HepG2 (cell line): ENCODE data around the gene TH. TPM values are rescaled to one million over a fixed set of nuclear protein-coding genes. Genes with fewer than 3 reads are reported as not detected.

Experiments
- CREM ChIP-seq, 2 experiments: sonication (generic) in 1 of 2; formaldehyde crosslinking in 1 of 2; IDR thresholded peaks; 2 replicates each; pipeline versions ENCODE4 v1.4.0 to v1.6.1; 2016 to 2020; ENCODE audit warnings: antibody characterized with exemption in 1 of 2, mild to moderate bottlenecking in 1 of 2, missing genetic modification reagents in 1 of 2
- MYC ChIP-seq: sonication (generic); formaldehyde crosslinking; IDR thresholded peaks from 2 replicates; pipeline ENCODE4 v1.9.0; 2021; ENCODE audit warnings: missing genetic modification reagents, borderline replicate concordance
- NCOA2 ChIP-seq: sonication (generic); formaldehyde crosslinking; IDR thresholded peaks from 2 replicates; pipeline ENCODE4 v1.8.0; 2022; ENCODE audit warnings: inconsistent platforms
- NRL ChIP-seq: sonication (generic); formaldehyde crosslinking; IDR thresholded peaks from 2 replicates; pipeline ENCODE4 v1.5.0; 2020; ENCODE audit warnings: missing genetic modification reagents, mild to moderate bottlenecking, moderate library complexity, borderline replicate concordance
- POLR2A ChIP-seq, 2 experiments: IDR thresholded peaks; 2 replicates each; pipeline ENCODE4 v1.6.1; 2011; ENCODE audit warnings: low read depth in 2 of 2, low read length in 2 of 2, mild to moderate bottlenecking in 1 of 2, moderate library complexity in 1 of 2; ENCODE audit not compliant: insufficient read depth in 1 of 2
- POLR2G ChIP-seq: fragments of 200-400 bp; formaldehyde crosslinking; IDR thresholded peaks from 2 replicates; pipeline ENCODE4 v1.6.1; 2018; ENCODE audit warnings: mild to moderate bottlenecking, low read depth, low read length, moderate library complexity
- SSRP1 ChIP-seq: IDR thresholded peaks from 2 replicates; pipeline ENCODE4 v1.6.1; 2016; ENCODE audit warnings: control low read depth
- TARDBP ChIP-seq: sonication (generic); formaldehyde crosslinking; IDR thresholded peaks from 2 replicates; pipeline ENCODE4 v1.8.0; 2022; ENCODE audit warnings: mild to moderate bottlenecking, missing genetic modification reagents
- TBX2 ChIP-seq: sonication (generic); formaldehyde crosslinking; IDR thresholded peaks from 2 replicates; pipeline ENCODE4 v1.5.0; 2020; ENCODE audit warnings: missing genetic modification reagents, mild to moderate bottlenecking, borderline replicate concordance
- THYN1 ChIP-seq: sonication (generic); formaldehyde crosslinking; IDR thresholded peaks from 2 replicates; pipeline ENCODE4 v1.8.1; 2023; ENCODE audit warnings: low read depth, mild to moderate bottlenecking, moderate library complexity, missing genetic modification reagents, borderline replicate concordance
- ZBTB7A ChIP-seq: sonication (generic); formaldehyde crosslinking; IDR thresholded peaks from 2 replicates; pipeline ENCODE4 v1.8.0; 2022; ENCODE audit warnings: mild to moderate bottlenecking, missing genetic modification reagents
- ZNF205 ChIP-seq: IDR thresholded peaks from 2 replicates; pipeline ENCODE4 v1.6.1; 2018; ENCODE audit warnings: missing biosample characterization, missing genetic modification reagents
- ZNF264 ChIP-seq: sonication (generic); formaldehyde crosslinking; IDR thresholded peaks from 2 replicates; pipeline ENCODE4 v1.4.0; 2020; ENCODE audit warnings: missing genetic modification reagents
- ZNF292 ChIP-seq: sonication (generic); formaldehyde crosslinking; IDR thresholded peaks from 2 replicates; pipeline ENCODE4 v1.8.1; 2022; ENCODE audit warnings: mild to moderate bottlenecking, low read depth, missing genetic modification reagents, borderline replicate concordance
- ZNF703 ChIP-seq: sonication (generic); formaldehyde crosslinking; IDR thresholded peaks from 2 replicates; pipeline ENCODE4 v1.5.1; 2020; ENCODE audit warnings: missing genetic modification reagents, mild to moderate bottlenecking, moderate library complexity, borderline replicate concordance
- ZNF790 ChIP-seq: sonication (generic); formaldehyde crosslinking; IDR thresholded peaks from 2 replicates; pipeline ENCODE4 v1.8.0; 2022; ENCODE audit warnings: missing genetic modification reagents, mild to moderate bottlenecking, borderline replicate concordance
- polyA plus RNA-seq, 8 experiments: library from polyadenylated mRNA; depleted of rRNA in 3 of 8; stranded (reverse) in 7 of 8; unstranded in 1 of 8; fragments of >200 nt; fragmentation: Illumina TruSeq in 4 of 8; extraction: Trizol in 4 of 8; gene quantifications; 2 replicates each; pipeline versions ENCODE4 v1.2.1 to v1.2.3, GENCODE V29; 2011 to 2016; ENCODE audit warnings: low read depth in 4 of 8, missing spikeins in 1 of 8, mixed read lengths in 1 of 8; ENCODE audit not compliant: insufficient read depth in 1 of 8
- total RNA-seq, 5 experiments: library from RNA; depleted of rRNA; stranded (reverse); fragments of >200 nt; fragmentation: Illumina TruSeq; extraction: Trizol; gene quantifications; 2 replicates each; pipeline ENCODE4 v1.2.3, GENCODE V29; 2016; ENCODE audit warnings: low read depth in 1 of 5
- TF ChIP-seq, protein P1 (sequence below): sonication (generic); formaldehyde crosslinking; IDR thresholded peaks from 2 replicates; pipeline ENCODE4 v1.4.0; 2020; ENCODE audit warnings: missing genetic modification reagents
- TF ChIP-seq, protein P2 (sequence below): sonication (generic); formaldehyde crosslinking; IDR thresholded peaks from 2 replicates; pipeline ENCODE4 v1.4.0; 2020; ENCODE audit warnings: missing genetic modification reagents
- TF ChIP-seq, protein P3 (sequence below): IDR thresholded peaks from 2 replicates; pipeline ENCODE4 v1.6.1; 2016; ENCODE audit warnings: missing compliant biosample characterization, missing genetic modification reagents, borderline replicate concordance

Gene TH
- total and polyA plus RNA-seq, 2 of the 13 experiments (the other 11 are each of a cell fraction or from before 2014, with no cell fraction given) = 0.36 TPM; not detected in 1

DNA sequence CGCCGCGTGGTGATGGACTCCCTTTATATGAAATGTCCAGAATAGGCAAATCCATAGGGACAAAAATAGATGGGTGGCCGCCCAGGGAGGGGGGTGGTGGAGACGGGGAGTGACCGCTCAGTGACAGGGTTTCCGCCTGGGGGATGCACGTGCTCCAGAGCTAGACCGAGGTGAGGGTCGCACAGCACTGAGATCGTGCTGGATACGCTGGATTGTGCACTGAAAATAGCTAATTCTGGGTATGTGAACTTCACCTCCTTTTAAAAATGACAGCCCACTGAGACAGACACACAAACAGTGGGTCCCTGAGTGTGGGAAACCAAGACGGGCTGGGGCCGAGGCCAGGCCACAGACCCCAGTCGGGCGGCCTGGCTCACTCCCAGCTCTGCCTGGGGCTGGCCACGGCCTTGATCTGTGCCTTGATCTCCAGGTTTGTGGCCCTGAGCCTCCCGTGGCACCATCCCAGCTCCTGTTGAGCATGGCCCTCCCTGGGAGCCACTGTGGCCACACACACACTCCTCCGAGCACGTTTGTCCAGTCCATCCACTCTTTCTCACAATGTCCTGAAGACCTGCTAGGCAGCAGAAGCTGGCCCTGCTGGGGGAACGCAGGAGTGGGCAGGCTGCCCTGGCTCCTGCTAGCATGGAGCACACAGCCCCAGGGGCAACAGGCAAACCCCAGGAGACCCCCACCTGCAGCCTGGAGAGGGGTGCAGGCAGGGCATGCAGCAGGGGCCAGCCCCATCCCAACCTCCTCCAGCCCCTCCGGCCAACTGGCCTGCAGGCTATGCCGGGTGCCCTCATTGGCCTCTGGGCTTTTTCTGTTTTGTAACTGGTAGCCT, 41.0 kb upstream of the TH start (continued):
- TF ChIP-seq, protein P1, sequence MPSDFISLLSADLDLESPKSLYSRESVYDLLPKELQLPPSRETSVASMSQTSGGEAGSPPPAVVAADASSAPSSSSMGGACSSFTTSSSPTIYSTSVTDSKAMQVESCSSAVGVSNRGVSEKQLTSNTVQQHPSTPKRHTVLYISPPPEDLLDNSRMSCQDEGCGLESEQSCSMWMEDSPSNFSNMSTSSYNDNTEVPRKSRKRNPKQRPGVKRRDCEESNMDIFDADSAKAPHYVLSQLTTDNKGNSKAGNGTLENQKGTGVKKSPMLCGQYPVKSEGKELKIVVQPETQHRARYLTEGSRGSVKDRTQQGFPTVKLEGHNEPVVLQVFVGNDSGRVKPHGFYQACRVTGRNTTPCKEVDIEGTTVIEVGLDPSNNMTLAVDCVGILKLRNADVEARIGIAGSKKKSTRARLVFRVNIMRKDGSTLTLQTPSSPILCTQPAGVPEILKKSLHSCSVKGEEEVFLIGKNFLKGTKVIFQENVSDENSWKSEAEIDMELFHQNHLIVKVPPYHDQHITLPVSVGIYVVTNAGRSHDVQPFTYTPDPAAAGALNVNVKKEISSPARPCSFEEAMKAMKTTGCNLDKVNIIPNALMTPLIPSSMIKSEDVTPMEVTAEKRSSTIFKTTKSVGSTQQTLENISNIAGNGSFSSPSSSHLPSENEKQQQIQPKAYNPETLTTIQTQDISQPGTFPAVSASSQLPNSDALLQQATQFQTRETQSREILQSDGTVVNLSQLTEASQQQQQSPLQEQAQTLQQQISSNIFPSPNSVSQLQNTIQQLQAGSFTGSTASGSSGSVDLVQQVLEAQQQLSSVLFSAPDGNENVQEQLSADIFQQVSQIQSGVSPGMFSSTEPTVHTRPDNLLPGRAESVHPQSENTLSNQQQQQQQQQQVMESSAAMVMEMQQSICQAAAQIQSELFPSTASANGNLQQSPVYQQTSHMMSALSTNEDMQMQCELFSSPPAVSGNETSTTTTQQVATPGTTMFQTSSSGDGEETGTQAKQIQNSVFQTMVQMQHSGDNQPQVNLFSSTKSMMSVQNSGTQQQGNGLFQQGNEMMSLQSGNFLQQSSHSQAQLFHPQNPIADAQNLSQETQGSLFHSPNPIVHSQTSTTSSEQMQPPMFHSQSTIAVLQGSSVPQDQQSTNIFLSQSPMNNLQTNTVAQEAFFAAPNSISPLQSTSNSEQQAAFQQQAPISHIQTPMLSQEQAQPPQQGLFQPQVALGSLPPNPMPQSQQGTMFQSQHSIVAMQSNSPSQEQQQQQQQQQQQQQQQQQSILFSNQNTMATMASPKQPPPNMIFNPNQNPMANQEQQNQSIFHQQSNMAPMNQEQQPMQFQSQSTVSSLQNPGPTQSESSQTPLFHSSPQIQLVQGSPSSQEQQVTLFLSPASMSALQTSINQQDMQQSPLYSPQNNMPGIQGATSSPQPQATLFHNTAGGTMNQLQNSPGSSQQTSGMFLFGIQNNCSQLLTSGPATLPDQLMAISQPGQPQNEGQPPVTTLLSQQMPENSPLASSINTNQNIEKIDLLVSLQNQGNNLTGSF (CRISPR knock-in tag) = peak; percentile 18; the same call in 1 of the 2 replicates
- TF ChIP-seq, protein P2, sequence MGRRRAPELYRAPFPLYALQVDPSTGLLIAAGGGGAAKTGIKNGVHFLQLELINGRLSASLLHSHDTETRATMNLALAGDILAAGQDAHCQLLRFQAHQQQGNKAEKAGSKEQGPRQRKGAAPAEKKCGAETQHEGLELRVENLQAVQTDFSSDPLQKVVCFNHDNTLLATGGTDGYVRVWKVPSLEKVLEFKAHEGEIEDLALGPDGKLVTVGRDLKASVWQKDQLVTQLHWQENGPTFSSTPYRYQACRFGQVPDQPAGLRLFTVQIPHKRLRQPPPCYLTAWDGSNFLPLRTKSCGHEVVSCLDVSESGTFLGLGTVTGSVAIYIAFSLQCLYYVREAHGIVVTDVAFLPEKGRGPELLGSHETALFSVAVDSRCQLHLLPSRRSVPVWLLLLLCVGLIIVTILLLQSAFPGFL (CRISPR knock-in tag) = no peak; the same call in 1 of the 2 replicates
- TF ChIP-seq ZNF790 (CRISPR knock-in tag) (0 out of 2 replicates have a peak, but pooled peaks have one; percentile 19), ZNF703 (CRISPR knock-in tag) (no peak), NCOA2 (CRISPR knock-in tag) (peak; percentile 51; the same call in 1 of the 2 replicates), NRL (0 out of 2 replicates have a peak, but pooled peaks have one; percentile 35), CREM (IDR thresholded peaks at IDR 0.05) (peak; percentile 12; the same call in 1 of the 2 replicates), CREM (CRISPR knock-in tag; IDR thresholded peaks at IDR 0.05) (no peak), TBX2 (CRISPR knock-in tag) (peak; percentile 44; the same call in 1 of the 2 replicates), ZBTB7A (CRISPR knock-in tag) (peak; percentile 48; the same call in 1 of the 2 replicates), SSRP1 (CRISPR knock-in tag) (no peak), TARDBP (CRISPR knock-in tag) (no peak), ZNF264 (peak; percentile 81; the same call in 1 of the 2 replicates), POLR2G (peak; percentile 62; the same call in 1 of the 2 replicates), POLR2A (IDR thresholded peaks at IDR 0.05; ENCODE audit: insufficient read depth in 1 of 2, low read depth in 2 of 2, low read length in 2 of 2) (0 out of 4 replicates have a peak, but pooled peaks of 1 of the 2 experiments have one; percentile 26), MYC (CRISPR knock-in tag) (0 out of 2 replicates have a peak, but pooled peaks have one; percentile 40), ZNF292 (CRISPR knock-in tag) (0 out of 2 replicates have a peak, but pooled peaks have one; percentile 52), THYN1 (CRISPR knock-in tag) (no peak), ZNF205 (CRISPR knock-in tag) (no peak)
- TF ChIP-seq, protein P3, sequence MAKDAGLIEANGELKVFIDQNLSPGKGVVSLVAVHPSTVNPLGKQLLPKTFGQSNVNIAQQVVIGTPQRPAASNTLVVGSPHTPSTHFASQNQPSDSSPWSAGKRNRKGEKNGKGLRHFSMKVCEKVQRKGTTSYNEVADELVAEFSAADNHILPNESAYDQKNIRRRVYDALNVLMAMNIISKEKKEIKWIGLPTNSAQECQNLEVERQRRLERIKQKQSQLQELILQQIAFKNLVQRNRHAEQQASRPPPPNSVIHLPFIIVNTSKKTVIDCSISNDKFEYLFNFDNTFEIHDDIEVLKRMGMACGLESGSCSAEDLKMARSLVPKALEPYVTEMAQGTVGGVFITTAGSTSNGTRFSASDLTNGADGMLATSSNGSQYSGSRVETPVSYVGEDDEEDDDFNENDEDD = no peak
